ENCODE data around the gene KCNIP1.
"Not testable (repeated sequence)": the region's sequence is repeated elsewhere in the genome, so short reads cannot be mapped to it uniquely, and the experiment has no call there.

GRCh38 chr5:170754508-170754907 is 250.7 kb downstream of the KCNIP1 start:
- TF ChIP-seq CTCF, POLR2A (IDR thresholded peaks at IDR 0.05): not testable (repeated sequence)

Data from heart left ventricle (tissue), 13 donors.